Activated CD4-positive, alpha-beta T cell treated with anti-CD3 and anti-CD28 coated beads, Interleukin-2, amount 10 ng/mL, durations not matched to agents 24 days and 14 days (primary cell): ENCODE data around the gene GAS5. TPM values are rescaled to one million over a fixed set of nuclear protein-coding genes. Genes with fewer than 3 reads are reported as not detected.
A peak's percentile ranks its signal among the peaks of the same experiment; 100 is the strongest.

Source experiments
- DNase-seq: peaks from one replicate; pipeline ENCODE4 v3.0.0; 2022
- H3K27ac Mint-ChIP-seq: one replicate; pipeline ENCODE4 v1.8.0; 2022; ENCODE audit warnings: mild to moderate bottlenecking, mixed read lengths
- H3K27me3 Mint-ChIP-seq: one replicate; pipeline ENCODE4 v1.8.0; 2022; ENCODE audit warnings: mixed read lengths
- H3K36me3 Mint-ChIP-seq: one replicate; pipeline ENCODE4 v1.8.0; 2022; ENCODE audit warnings: low read depth, mild to moderate bottlenecking, mixed read lengths
- H3K4me1 Mint-ChIP-seq: one replicate; pipeline ENCODE4 v1.8.0; 2021; ENCODE audit warnings: mixed read lengths
- H3K4me3 Mint-ChIP-seq: one replicate; pipeline ENCODE4 v1.8.0; 2022; ENCODE audit warnings: mild to moderate bottlenecking, moderate library complexity, mixed read lengths
- H3K9me3 Mint-ChIP-seq: one replicate; pipeline ENCODE4 v1.8.0; 2021; ENCODE audit warnings: mixed read lengths
- intact Hi-C: fragments of 100-400 bp; cut with micrococcal nuclease; formaldehyde crosslinking; loops from one replicate; pipeline ENCODE4 v1.15.1; 2023
- total RNA-seq: library from RNA; stranded (reverse); gene quantifications from 2 replicates; pipeline ENCODE4 v1.2.3, GENCODE V29; 2022

The GAS5 gene
- total RNA-seq, 1 donor from 2014 or later: 695 TPM

DNA sequence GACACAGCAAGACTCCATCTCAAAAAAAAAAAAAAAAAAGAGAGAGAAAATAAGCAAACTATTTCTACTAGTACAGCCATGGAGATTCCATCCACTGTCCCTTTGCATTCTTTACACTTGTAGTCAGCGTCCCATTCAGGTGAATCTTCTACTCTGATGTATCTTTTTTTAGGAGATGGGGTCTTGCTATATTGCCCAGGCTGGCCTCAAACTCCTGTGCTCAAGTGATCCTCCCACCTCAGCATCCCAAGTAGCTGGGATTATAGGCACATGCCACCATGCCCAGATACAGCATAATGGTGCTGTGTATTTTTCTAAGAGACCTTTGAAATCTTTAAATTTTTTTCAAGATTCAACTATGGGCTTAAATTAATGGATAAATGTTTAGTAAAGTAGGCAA, 35.0 kb downstream of the GAS5 start:
- Mint-ChIP-seq H3K9me3 (no peaks in the 10 kb centered on the region), H3K27me3 (no peaks in the 10 kb centered on the region), H3K36me3 (peaks cover 40% of the 10 kb centered on the region), H3K4me3 (no peak overlapping the region), H3K27ac (no peak overlapping the region), H3K4me1 (peaks cover 9% of the 10 kb centered on the region)
- DNase-seq: no peak
- intact Hi-C loops: no loop called here

DNA sequence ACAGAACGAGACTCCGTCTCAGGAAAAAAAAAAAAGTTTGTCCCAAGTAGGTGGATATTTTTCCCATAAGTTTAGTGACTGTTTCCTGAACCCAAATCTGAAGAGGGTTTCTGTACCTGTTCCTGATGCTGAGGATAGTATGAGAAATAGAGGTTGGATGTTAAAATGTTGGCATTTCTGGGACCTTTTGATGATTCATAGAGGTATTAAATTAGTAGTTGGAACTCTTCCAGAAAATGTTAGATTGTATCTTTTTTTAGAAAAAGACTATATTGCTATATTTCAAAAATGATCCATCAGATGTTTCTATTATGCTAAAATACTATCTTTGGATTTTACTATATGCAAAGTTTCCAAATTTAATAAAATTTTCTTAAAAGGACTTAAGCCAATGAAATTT, 40.2 kb downstream of the GAS5 start:
- Mint-ChIP-seq H3K4me3 (no peak overlapping the region), H3K4me1 (peaks cover 33% of the 10 kb centered on the region), H3K36me3 (peaks cover 35% of the 10 kb centered on the region), H3K9me3 (no peaks in the 10 kb centered on the region), H3K27ac (no peak overlapping the region), H3K27me3 (no peaks in the 10 kb centered on the region)
- no peak for DNase-seq
- intact Hi-C loops: no loop called here

GRCh38 chr1:173824315-173825081, 43.3 kb downstream of the GAS5 start, which contains the start of the genes CENPL and DARS2:
CENPL (minus strand) TSS chr1:173824883; CDS start chr1:173811299, 13,584 bp downstream.
DARS2 (plus strand) TSS chr1:173824673; CDS start chr1:173825230, 557 bp downstream.
- no peaks in the 10 kb centered on the region for H3K27me3 Mint-ChIP-seq
- DNase-seq: peak; percentile 97
- H3K36me3 Mint-ChIP-seq: peaks cover 40% of the 10 kb centered on the region
- H3K4me3 Mint-ChIP-seq: peak within 1 kb of the TSS; percentile 99
- H3K9me3 Mint-ChIP-seq: no peaks in the 10 kb centered on the region
- H3K4me1 Mint-ChIP-seq: peaks cover 49% of the 10 kb centered on the region
- H3K27ac Mint-ChIP-seq: peak within 1 kb of the TSS; percentile 98
- intact Hi-C loops: loop anchor here (1.0 to 2.0 kb wide), 9 partner anchors 44 to 1292 kb away; partner anchors contain the start of genes CACYBP, KLHL20, PRDX6 and RABGAP1L

DNA sequence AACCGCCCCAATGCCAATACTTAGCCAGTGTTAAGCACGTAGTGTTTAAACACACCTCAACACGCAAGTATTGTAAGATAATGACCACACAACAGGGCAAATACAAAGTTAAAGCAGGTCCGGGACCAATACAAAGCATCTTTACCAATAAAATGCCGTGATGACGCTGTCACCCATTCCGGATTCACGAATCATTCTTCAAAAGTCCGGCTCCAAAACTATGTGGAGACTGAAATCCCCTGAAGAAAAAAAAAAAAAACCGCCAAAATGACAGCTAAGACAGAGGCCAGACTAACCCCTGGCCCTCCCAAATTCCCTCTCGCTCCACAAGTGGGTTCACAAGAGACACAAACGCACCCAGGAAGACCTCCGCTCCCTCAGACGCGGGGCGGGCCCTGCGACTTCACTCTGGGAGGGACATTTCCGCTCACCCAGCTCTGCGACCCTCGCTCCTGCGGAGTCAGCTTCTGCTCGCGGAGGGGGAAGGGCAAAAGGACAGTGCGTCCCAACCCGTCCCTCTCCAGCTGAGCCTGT, 43.9 kb downstream of the GAS5 start:
- peak overlapping the region; percentile 98 for H3K27ac Mint-ChIP-seq
- intact Hi-C loops: loop anchor here (1.0 to 2.0 kb wide), 9 partner anchors 44 to 1292 kb away; partner anchors contain the start of genes CACYBP, KLHL20, PRDX6 and RABGAP1L
- DNase-seq: no peak
- H3K4me3 Mint-ChIP-seq: peak overlapping the region; percentile 99
- peaks cover 46% of the 10 kb centered on the region for H3K4me1 Mint-ChIP-seq
- no peaks in the 10 kb centered on the region for H3K9me3 Mint-ChIP-seq
- no peaks in the 10 kb centered on the region for H3K27me3 Mint-ChIP-seq
- peaks cover 37% of the 10 kb centered on the region for H3K36me3 Mint-ChIP-seq

DNA sequence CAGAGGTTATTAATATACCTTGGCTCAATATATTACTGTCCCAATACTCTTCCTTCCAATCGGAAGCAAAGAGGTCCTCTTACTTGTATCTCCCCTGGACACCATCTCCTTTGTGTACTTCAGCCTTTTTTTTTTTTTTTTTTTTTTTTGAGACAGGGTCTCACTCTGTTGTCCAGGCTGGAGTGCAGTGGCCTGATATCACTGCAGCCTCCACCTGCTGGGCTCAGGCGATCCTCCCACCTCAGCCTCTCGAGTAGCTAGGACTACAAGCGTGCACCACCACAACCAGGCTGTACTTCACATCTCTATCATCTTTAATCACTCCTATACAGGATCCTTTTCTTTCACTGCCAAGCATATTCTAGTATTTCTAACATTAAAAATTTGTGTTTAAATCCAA, 46.1 kb downstream of the GAS5 start:
- intact Hi-C loops: no loop called here

DNA sequence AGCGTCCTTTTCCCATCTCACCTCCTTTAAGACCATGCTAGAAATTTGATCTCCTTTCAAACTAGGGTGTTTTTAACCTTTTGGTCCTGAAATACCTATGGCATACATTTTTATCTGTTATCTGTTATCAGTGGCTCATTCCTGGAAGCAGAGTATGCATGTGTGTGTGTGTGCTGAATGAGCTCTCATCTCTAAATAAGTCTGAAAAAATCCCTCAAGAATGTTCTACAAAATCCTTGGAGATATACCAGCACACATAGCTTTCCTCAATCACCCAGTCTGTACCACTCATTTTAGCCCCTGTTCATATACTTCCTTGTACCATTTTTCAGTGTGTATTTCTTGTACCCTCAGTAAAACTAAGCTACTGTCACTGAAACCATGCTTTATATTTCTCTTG, 49.3 kb downstream of the GAS5 start:
- H3K4me3 Mint-ChIP-seq: no peak overlapping the region
- H3K4me1 Mint-ChIP-seq: peaks cover 53% of the 10 kb centered on the region
- no peaks in the 10 kb centered on the region for H3K27me3 Mint-ChIP-seq
- DNase-seq: no peak
- no peak overlapping the region for H3K27ac Mint-ChIP-seq
- H3K36me3 Mint-ChIP-seq: peaks cover 58% of the 10 kb centered on the region
- H3K9me3 Mint-ChIP-seq: no peaks in the 10 kb centered on the region
- intact Hi-C loops: no loop called here

More for the DNA sequence above, 46.1 kb downstream of the GAS5 start:
- Mint-ChIP-seq H3K27me3 (no peaks in the 10 kb centered on the region), H3K4me1 (peaks cover 38% of the 10 kb centered on the region), H3K27ac (no peak overlapping the region), H3K4me3 (no peak overlapping the region), H3K9me3 (no peaks in the 10 kb centered on the region), H3K36me3 (peaks cover 45% of the 10 kb centered on the region)
- DNase-seq: no peak

Other genes with a start within 250 kb of the GAS5 start
- gene TEX50, start 232.7 kb downstream of the GAS5 start, total RNA-seq: not detected in 2 replicates
- not detected in 2 replicates for gene ANKRD45, start 198.1 kb downstream of the GAS5 start, total RNA-seq
- 15.4 and 17.1 TPM in 2 replicates for gene KLHL20, start 153.0 kb downstream of the GAS5 start, total RNA-seq
- 47.6 and 52.2 TPM in 2 replicates for gene DARS2, start 43.3 kb downstream of the GAS5 start, total RNA-seq
- 23.2 and 24.4 TPM in 2 replicates for gene CENPL, start 43.1 kb downstream of the GAS5 start, total RNA-seq
- gene ZBTB37, start 391 bp upstream of the GAS5 start, total RNA-seq: 8.7 and 9.1 TPM in 2 replicates
- gene SERPINC1, start 49.3 kb upstream of the GAS5 start, total RNA-seq: not detected in 2 replicates
- 41.7 and 43.3 TPM in 2 replicates for gene RC3H1, start 154.4 kb upstream of the GAS5 start, total RNA-seq